ENCODE measurements around the gene ELOVL5. TPM values are rescaled to one million over a fixed set of nuclear protein-coding genes. Genes with fewer than 3 reads are reported as not detected.

The ELOVL5 gene
- total and polyA plus RNA-seq, 4 donors, result 22.1 to 77.8 (median 57.8) TPM

- TF ChIP-seq ZBTB33 (IDR thresholded peaks at IDR 0.05) (no peak), RAD21 (IDR thresholded peaks at IDR 0.05) (no peak)
These were observed 9.0 kb upstream of the ELOVL5 start (continued) for GRCh38 chr6:53357576-53358360.

- 98% methylated on average over 1 of the region's 1 CpG for WGBS
These were observed 4.9 kb upstream of the ELOVL5 start for GRCh38 chr6:53353624-53354023.

GRCh38 chr6:53352360-53352759 lies 3.6 kb upstream of the ELOVL5 start:
- H3K4me1 ChIP-seq (ENCODE audit: control insufficient read depth in 4 of 4, insufficient read depth in 4 of 4, low read length in 3 of 4), result peaks cover 0 to 8% (median under 1%) of the 10 kb centered on the region in 4 donors
- H3K9me3 ChIP-seq (ENCODE audit: control insufficient read depth in 4 of 4, low read length in 3 of 4), result no peaks in the 10 kb centered on the region
- no peak overlapping the region for H3K27ac ChIP-seq (ENCODE audit: low read depth in 1 of 2, low read length in 2 of 2)
- H3K27me3 ChIP-seq (ENCODE audit: control insufficient read depth in 4 of 4, insufficient read depth in 4 of 4, low read length in 3 of 4), result no peaks in the 10 kb centered on the region
- no peaks in the 10 kb centered on the region for H3K36me3 ChIP-seq (ENCODE audit: control insufficient read depth in 4 of 4, insufficient read depth in 3 of 4, low read depth in 1 of 4, low read length in 3 of 4)
- H3K4me3 ChIP-seq (ENCODE audit: low read depth in 1 of 3, low read length in 3 of 3), result no peak overlapping the region
- 91% methylated on average over 3 of the region's 3 CpGs for WGBS
- no peak overlapping the region for H3K9ac ChIP-seq (ENCODE audit: low read depth in 1 of 2, low read length in 2 of 2)
- no peak for DNase-seq (ENCODE audit: low spot score)
- no peak for TF ChIP-seq ZBTB33 (IDR thresholded peaks at IDR 0.05)
- no peak for TF ChIP-seq HNF4A (conservative IDR thresholded peaks at IDR 0.05)
- no peak for TF ChIP-seq CTCF (IDR thresholded peaks at IDR 0.05; ENCODE audit: low read depth, low read length, missing input control)
- no peak for TF ChIP-seq ATF3 (IDR thresholded peaks at IDR 0.05)
- no peak for TF ChIP-seq FOXA2 (IDR thresholded peaks at IDR 0.05)
- no peak for TF ChIP-seq EGR1 (IDR thresholded peaks at IDR 0.05; ENCODE audit: low read depth in 2 of 2)
- no peak for TF ChIP-seq RXRA (IDR thresholded peaks at IDR 0.05)
- no peak for TF ChIP-seq SP1 (IDR thresholded peaks at IDR 0.05)
- TF ChIP-seq FOXA1 (IDR thresholded peaks at IDR 0.05), result no peak
- TF ChIP-seq HNF4G (IDR thresholded peaks at IDR 0.05), result no peak
- TF ChIP-seq JUND (IDR thresholded peaks at IDR 0.05), result no peak
- no peak for TF ChIP-seq GABPA (IDR thresholded peaks at IDR 0.05 in 1 of 2, conservative IDR thresholded peaks at IDR 0.05 in 1 of 2)

More at GRCh38 chr6:53353624-53354023, 4.9 kb upstream of the ELOVL5 start:
- Histone ChIP-seq H3K36me3 (ENCODE audit: control insufficient read depth in 4 of 4, insufficient read depth in 3 of 4, low read depth in 1 of 4, low read length in 3 of 4) (no peaks in the 10 kb centered on the region), H3K4me3 (ENCODE audit: low read depth in 1 of 3, low read length in 3 of 3) (no peak overlapping the region), H3K9me3 (ENCODE audit: control insufficient read depth in 4 of 4, low read length in 3 of 4) (no peaks in the 10 kb centered on the region), H3K27ac (ENCODE audit: low read depth in 1 of 2, low read length in 2 of 2) (no peak overlapping the region), H3K27me3 (ENCODE audit: control insufficient read depth in 4 of 4, insufficient read depth in 4 of 4, low read length in 3 of 4) (no peaks in the 10 kb centered on the region), H3K9ac (ENCODE audit: low read depth in 1 of 2, low read length in 2 of 2) (no peak overlapping the region), H3K4me1 (ENCODE audit: control insufficient read depth in 4 of 4, insufficient read depth in 4 of 4, low read length in 3 of 4) (peaks cover 1 to 12% (median 5%) of the 10 kb centered on the region in 4 donors)
- DNase-seq (ENCODE audit: low spot score), result no peak
- TF ChIP-seq RXRA (IDR thresholded peaks at IDR 0.05) (no peak), JUND (IDR thresholded peaks at IDR 0.05) (no peak), FOXA2 (IDR thresholded peaks at IDR 0.05) (no peak), HNF4G (IDR thresholded peaks at IDR 0.05) (no peak), RAD21 (IDR thresholded peaks at IDR 0.05) (no peak), ATF3 (IDR thresholded peaks at IDR 0.05) (no peak), NR2F2 (IDR thresholded peaks at IDR 0.05) (no peak), CTCF (IDR thresholded peaks at IDR 0.05; ENCODE audit: low read depth, low read length, missing input control) (no peak), GABPA (IDR thresholded peaks at IDR 0.05 in 1 of 2, conservative IDR thresholded peaks at IDR 0.05 in 1 of 2) (no peak), MAX (IDR thresholded peaks at IDR 0.05) (no peak)
